Measurements from ENCODE around the gene EYA2. TPM values are rescaled to one million over a fixed set of nuclear protein-coding genes. Genes with fewer than 3 reads are reported as not detected.

Gene EYA2
- total and polyA plus RNA-seq, 4 donors, result 0.17 to 0.54 (median 0.23) TPM; not detected in 1

DNA sequence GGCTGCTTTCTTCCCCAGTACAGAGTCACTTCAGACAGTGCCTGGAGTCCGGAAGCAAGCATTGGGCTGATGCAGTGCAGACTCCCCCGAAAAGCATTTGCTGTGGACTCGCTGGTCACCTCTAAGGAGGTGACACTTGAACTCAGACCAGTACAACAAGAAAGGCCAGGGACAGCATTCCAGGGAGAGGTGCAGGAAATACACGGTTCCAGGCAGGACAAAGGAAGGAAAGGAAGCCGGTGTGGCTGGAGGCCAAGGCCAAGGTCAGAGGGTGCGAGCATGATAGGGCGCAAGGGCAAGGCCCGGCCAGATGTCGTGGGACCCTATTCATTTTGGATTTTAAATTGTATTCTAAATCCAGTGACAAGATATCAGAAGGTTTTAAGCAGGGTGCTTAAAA lies 300.9 kb downstream of the EYA2 start:
- Histone ChIP-seq H3K4me3 (ENCODE audit: low read depth in 1 of 3, low read length in 3 of 3) (no peak overlapping the region), H3K9ac (ENCODE audit: low read depth in 1 of 2, low read length in 2 of 2) (no peak overlapping the region), H3K9me3 (ENCODE audit: control insufficient read depth in 4 of 4, low read length in 3 of 4) (no peaks in the 10 kb centered on the region), H3K4me1 (ENCODE audit: control insufficient read depth in 4 of 4, insufficient read depth in 4 of 4, low read length in 3 of 4) (peaks cover 0 to 8% (median 0%) of the 10 kb centered on the region in 4 donors), H3K36me3 (ENCODE audit: control insufficient read depth in 4 of 4, insufficient read depth in 3 of 4, low read depth in 1 of 4, low read length in 3 of 4) (no peaks in the 10 kb centered on the region), H3K27ac (ENCODE audit: low read depth in 1 of 2, low read length in 2 of 2) (no peak overlapping the region), H3K27me3 (ENCODE audit: control insufficient read depth in 4 of 4, insufficient read depth in 4 of 4, low read length in 3 of 4) (no peaks in the 10 kb centered on the region)
- DNase-seq (ENCODE audit: low spot score), result no peak
- TF ChIP-seq, protein P1, sequence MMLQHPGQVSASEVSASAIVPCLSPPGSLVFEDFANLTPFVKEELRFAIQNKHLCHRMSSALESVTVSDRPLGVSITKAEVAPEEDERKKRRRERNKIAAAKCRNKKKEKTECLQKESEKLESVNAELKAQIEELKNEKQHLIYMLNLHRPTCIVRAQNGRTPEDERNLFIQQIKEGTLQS (IDR thresholded peaks at IDR 0.05), result no peak
- TF ChIP-seq NR2F2 (IDR thresholded peaks at IDR 0.05), result peak; percentile 90
- WGBS, result 50% methylated on average over 9 of the region's 9 CpGs

DNA sequence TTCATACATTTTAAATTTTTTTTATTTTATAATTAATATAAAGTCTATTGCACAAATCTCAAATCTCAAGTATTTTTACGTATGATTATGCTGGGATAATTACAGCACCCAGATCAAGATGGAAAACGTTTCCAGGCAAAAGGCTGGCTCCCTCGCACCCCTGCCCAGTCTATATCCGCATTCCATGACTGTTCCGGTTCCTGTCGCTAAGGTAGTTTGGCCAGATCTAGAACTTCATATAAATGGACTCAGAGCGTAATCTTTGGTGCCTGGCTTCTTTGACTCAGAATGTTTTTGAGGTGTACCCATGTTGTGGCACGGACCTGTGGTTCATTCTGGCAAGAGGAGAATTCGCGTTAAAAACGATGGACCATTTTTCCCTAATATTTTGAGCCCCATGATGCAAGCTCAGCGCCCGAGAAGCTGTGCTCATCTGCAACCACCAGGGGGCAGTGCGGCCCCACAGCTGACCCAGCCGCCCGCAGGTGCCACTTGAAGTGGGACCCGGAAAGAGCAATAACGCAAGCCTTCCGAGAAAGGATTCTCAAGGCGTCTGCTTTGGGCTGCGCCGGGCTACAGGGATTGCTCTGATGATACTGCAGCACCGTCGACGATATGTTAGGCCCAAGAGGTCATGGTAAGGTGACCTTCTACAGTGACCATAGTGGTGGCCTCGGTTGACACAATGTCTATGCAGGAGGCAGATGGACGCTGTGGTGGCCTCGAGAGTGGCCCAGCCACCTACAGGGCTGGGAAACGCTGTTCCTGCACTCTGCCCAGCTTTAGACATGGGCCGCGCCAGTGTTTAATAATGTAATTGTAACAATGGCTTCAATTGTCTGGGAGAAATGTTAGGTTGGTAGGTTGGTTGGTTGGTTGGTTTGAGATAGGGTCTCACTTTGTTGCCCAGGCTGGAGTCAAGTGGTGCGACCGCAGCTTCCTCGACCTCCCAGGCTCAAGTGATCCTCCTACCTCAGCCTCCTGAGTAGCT lies 301.7 kb downstream of the EYA2 start:
- no peaks in the 10 kb centered on the region for H3K27me3 ChIP-seq (ENCODE audit: control insufficient read depth in 4 of 4, insufficient read depth in 4 of 4, low read length in 3 of 4)
- no peaks in the 10 kb centered on the region for H3K9me3 ChIP-seq (ENCODE audit: control insufficient read depth in 4 of 4, low read length in 3 of 4)
- no peak overlapping the region for H3K27ac ChIP-seq (ENCODE audit: low read depth in 1 of 2, low read length in 2 of 2)
- H3K4me1 ChIP-seq (ENCODE audit: control insufficient read depth in 4 of 4, insufficient read depth in 4 of 4, low read length in 3 of 4), result peaks cover 0 to 8% (median 0%) of the 10 kb centered on the region in 4 donors
- 38% methylated on average over 34 of the region's 34 CpGs for WGBS
- no peak overlapping the region for H3K4me3 ChIP-seq (ENCODE audit: low read depth in 1 of 3, low read length in 3 of 3)
- H3K9ac ChIP-seq (ENCODE audit: low read depth in 1 of 2, low read length in 2 of 2), result no peak overlapping the region
- TF ChIP-seq RXRA (IDR thresholded peaks at IDR 0.05) (peak in 1 of 2 donors; percentile 19), RAD21 (IDR thresholded peaks at IDR 0.05) (peak; percentile 95), EGR1 (IDR thresholded peaks at IDR 0.05; ENCODE audit: low read depth in 2 of 2) (no peak), HNF4A (conservative IDR thresholded peaks at IDR 0.05) (no peak), GABPA (IDR thresholded peaks at IDR 0.05 in 1 of 2, conservative IDR thresholded peaks at IDR 0.05 in 1 of 2) (no peak), FOXA1 (IDR thresholded peaks at IDR 0.05) (no peak)
- TF ChIP-seq, protein P2, sequence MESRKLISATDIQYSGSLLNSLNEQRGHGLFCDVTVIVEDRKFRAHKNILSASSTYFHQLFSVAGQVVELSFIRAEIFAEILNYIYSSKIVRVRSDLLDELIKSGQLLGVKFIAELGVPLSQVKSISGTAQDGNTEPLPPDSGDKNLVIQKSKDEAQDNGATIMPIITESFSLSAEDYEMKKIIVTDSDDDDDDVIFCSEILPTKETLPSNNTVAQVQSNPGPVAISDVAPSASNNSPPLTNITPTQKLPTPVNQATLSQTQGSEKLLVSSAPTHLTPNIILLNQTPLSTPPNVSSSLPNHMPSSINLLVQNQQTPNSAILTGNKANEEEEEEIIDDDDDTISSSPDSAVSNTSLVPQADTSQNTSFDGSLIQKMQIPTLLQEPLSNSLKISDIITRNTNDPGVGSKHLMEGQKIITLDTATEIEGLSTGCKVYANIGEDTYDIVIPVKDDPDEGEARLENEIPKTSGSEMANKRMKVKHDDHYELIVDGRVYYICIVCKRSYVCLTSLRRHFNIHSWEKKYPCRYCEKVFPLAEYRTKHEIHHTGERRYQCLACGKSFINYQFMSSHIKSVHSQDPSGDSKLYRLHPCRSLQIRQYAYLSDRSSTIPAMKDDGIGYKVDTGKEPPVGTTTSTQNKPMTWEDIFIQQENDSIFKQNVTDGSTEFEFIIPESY (IDR thresholded peaks at IDR 0.05), result no peak
- TF ChIP-seq, protein P3, sequence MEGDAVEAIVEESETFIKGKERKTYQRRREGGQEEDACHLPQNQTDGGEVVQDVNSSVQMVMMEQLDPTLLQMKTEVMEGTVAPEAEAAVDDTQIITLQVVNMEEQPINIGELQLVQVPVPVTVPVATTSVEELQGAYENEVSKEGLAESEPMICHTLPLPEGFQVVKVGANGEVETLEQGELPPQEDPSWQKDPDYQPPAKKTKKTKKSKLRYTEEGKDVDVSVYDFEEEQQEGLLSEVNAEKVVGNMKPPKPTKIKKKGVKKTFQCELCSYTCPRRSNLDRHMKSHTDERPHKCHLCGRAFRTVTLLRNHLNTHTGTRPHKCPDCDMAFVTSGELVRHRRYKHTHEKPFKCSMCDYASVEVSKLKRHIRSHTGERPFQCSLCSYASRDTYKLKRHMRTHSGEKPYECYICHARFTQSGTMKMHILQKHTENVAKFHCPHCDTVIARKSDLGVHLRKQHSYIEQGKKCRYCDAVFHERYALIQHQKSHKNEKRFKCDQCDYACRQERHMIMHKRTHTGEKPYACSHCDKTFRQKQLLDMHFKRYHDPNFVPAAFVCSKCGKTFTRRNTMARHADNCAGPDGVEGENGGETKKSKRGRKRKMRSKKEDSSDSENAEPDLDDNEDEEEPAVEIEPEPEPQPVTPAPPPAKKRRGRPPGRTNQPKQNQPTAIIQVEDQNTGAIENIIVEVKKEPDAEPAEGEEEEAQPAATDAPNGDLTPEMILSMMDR (IDR thresholded peaks at IDR 0.05; ENCODE audit: low read depth, low read length, missing input control), result peak; percentile 92
- TF ChIP-seq, protein P1 (IDR thresholded peaks at IDR 0.05), result peak; percentile 76
- TF ChIP-seq, protein P4, sequence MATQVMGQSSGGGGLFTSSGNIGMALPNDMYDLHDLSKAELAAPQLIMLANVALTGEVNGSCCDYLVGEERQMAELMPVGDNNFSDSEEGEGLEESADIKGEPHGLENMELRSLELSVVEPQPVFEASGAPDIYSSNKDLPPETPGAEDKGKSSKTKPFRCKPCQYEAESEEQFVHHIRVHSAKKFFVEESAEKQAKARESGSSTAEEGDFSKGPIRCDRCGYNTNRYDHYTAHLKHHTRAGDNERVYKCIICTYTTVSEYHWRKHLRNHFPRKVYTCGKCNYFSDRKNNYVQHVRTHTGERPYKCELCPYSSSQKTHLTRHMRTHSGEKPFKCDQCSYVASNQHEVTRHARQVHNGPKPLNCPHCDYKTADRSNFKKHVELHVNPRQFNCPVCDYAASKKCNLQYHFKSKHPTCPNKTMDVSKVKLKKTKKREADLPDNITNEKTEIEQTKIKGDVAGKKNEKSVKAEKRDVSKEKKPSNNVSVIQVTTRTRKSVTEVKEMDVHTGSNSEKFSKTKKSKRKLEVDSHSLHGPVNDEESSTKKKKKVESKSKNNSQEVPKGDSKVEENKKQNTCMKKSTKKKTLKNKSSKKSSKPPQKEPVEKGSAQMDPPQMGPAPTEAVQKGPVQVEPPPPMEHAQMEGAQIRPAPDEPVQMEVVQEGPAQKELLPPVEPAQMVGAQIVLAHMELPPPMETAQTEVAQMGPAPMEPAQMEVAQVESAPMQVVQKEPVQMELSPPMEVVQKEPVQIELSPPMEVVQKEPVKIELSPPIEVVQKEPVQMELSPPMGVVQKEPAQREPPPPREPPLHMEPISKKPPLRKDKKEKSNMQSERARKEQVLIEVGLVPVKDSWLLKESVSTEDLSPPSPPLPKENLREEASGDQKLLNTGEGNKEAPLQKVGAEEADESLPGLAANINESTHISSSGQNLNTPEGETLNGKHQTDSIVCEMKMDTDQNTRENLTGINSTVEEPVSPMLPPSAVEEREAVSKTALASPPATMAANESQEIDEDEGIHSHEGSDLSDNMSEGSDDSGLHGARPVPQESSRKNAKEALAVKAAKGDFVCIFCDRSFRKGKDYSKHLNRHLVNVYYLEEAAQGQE (IDR thresholded peaks at IDR 0.05), result no peak
- peak; percentile 82 for DNase-seq (ENCODE audit: low spot score)
- no peaks in the 10 kb centered on the region for H3K36me3 ChIP-seq (ENCODE audit: control insufficient read depth in 4 of 4, insufficient read depth in 3 of 4, low read depth in 1 of 4, low read length in 3 of 4)
